Stomach (tissue), 9 donors: Measurements from ENCODE around the gene EVC2. TPM values are rescaled to one million over a fixed set of nuclear protein-coding genes. Genes with fewer than 3 reads are reported as not detected.

Source experiments
- DNase-seq, 2 donors: peaks; one replicate each; pipeline versions ENCODE4 v3.0.0 to v3.0.0-alpha.2; 2013 to 2019
- H3K27ac ChIP-seq, 5 donors: fragments of 200-600 bp in 4 of 5; sonication (generic) in 4 of 5; one replicate each; pipeline ENCODE4 v1.5.1; 2013 to 2019; ENCODE audit warnings: mild to moderate bottlenecking in 1 of 5, moderate library complexity in 1 of 5
- H3K27me3 ChIP-seq, 3 donors: fragments of 200-600 bp; sonication (generic); one replicate each; pipeline ENCODE4 v1.5.1; 2017 to 2019; ENCODE audit warnings: mixed run types in 1 of 3
- H3K36me3 ChIP-seq, 4 donors: fragments of 200-600 bp; sonication (generic); 1 replicate in 3 of 4; 2 replicates in 1 of 4; pipeline ENCODE4 v1.5.1; 2016 to 2019
- H3K4me1 ChIP-seq, 4 donors: fragments of 200-600 bp; sonication (generic); one replicate each; pipeline ENCODE4 v1.5.1; 2016 to 2019
- H3K4me3 ChIP-seq, 4 donors: fragments of 200-600 bp; sonication (generic) in 3 of 4; one replicate each; pipeline ENCODE4 v1.5.1; 2016 to 2019; ENCODE audit warnings: mild to moderate bottlenecking in 1 of 4
- H3K9me3 ChIP-seq, 4 donors: fragments of 200-600 bp; sonication (generic); one replicate each; pipeline ENCODE4 v1.5.1; 2016 to 2019
- CTCF ChIP-seq, 7 experiments: fragments of 450-650 bp in 4 of 7; fragments of 200-600 bp in 3 of 7; sonication (generic) in 3 of 7; IDR thresholded peaks; one replicate each; pipeline ENCODE4 v1.5.1; 2016 to 2019; ENCODE audit warnings: antibody characterized with exemption in 7 of 7, control low read depth in 2 of 7, mild to moderate bottlenecking in 1 of 7
- EP300 ChIP-seq: sonication (generic); formaldehyde crosslinking; IDR thresholded peaks from one replicate; pipeline ENCODE4 v1.6.1; 2017; ENCODE audit warnings: antibody characterized with exemption
- POLR2A ChIP-seq, 4 donors: fragments of 450-650 bp; IDR thresholded peaks; one replicate each; pipeline ENCODE4 v1.6.1; 2016; ENCODE audit warnings: antibody characterized with exemption in 4 of 4, control low read depth in 2 of 4, mild to moderate bottlenecking in 1 of 4, moderate library complexity in 1 of 4
- POLR2AphosphoS5 ChIP-seq, 3 donors: sonication (generic); formaldehyde crosslinking; IDR thresholded peaks; one replicate each; pipeline ENCODE4 v1.6.1; 2016; ENCODE audit warnings: antibody characterized with exemption in 3 of 3
- WGBS, 5 donors: extraction: QIAGEN DNeasy Blood & Tissue Kit in 3 of 5; methylation state at CpG; one replicate each; pipeline versions ENCODE4 v1.1.5 to v1.1.7; 2013 to 2018; 5-methylcytosine and 5-hydroxymethylcytosine counted together
- intact Hi-C: fragments of 100-400 bp; cut with DNase I; formaldehyde crosslinking; loops from one replicate; pipeline ENCODE4 v1.15.1; 2023; ENCODE audit warnings: low total_unique reads
- polyA plus RNA-seq, 3 donors: library from polyadenylated mRNA; stranded (reverse); fragments of 200-250 nt; gene quantifications; one replicate each; pipeline ENCODE4 v1.2.3, GENCODE V29; 2013
- total RNA-seq, 5 donors: library from RNA; depleted of rRNA; stranded (reverse); fragments of >200 nt; gene quantifications; one replicate each; pipeline versions ENCODE4 v1.1.0 to v1.2.3, GENCODE V29; 2014 to 2016
- donor health status: healthy with polysubstance abuse.
- donor health status: Bipolar disorder and iron deficiency.
- donor health status: healthy.

EVC2 gene
- total and polyA plus RNA-seq, 8 donors = 0.76 to 11.7 (median 4.9) TPM

- TF ChIP-seq EP300 (no peak), POLR2AphosphoS5 (IDR thresholded peaks at IDR 0.05) (no peak), POLR2A (IDR thresholded peaks at IDR 0.05) (no peak), CTCF (IDR thresholded peaks at IDR 0.05) (no peak)
- intact Hi-C loops = no loop called here
- no peak for DNase-seq
- Histone ChIP-seq H3K36me3 (peaks cover 11 to 91% (median 76%) of the 10 kb centered on the region in 4 donors), H3K27me3 (no peaks in the 10 kb centered on the region), H3K9me3 (no peaks in the 10 kb centered on the region), H3K4me1 (no peaks in the 10 kb centered on the region), H3K27ac (no peak overlapping the region), H3K4me3 (no peak overlapping the region)
- WGBS, 5 donors = 91 to 97% (median 94%) methylated on average over 6 of the region's 6 CpGs
Measured at GRCh38 chr4:5563856-5564255, 144.5 kb downstream of the EVC2 start.

GRCh38 chr4:5562476-5562875 is 145.9 kb downstream of the EVC2 start:
- H3K27me3 ChIP-seq = no peaks in the 10 kb centered on the region
- TF ChIP-seq POLR2AphosphoS5 (IDR thresholded peaks at IDR 0.05) (no peak), EP300 (no peak), POLR2A (IDR thresholded peaks at IDR 0.05) (no peak), CTCF (IDR thresholded peaks at IDR 0.05) (no peak)
- no peak for DNase-seq
- H3K27ac ChIP-seq = no peak overlapping the region
- H3K36me3 ChIP-seq = peaks cover 3 to 90% (median 75%) of the 10 kb centered on the region in 4 donors
- H3K9me3 ChIP-seq = no peaks in the 10 kb centered on the region
- WGBS, 5 donors = 94 to 99% (median 96%) methylated on average over 7 of the region's 7 CpGs
- H3K4me1 ChIP-seq = no peaks in the 10 kb centered on the region
- H3K4me3 ChIP-seq = no peak overlapping the region
- intact Hi-C loops = no loop called here

- no peak for DNase-seq
- WGBS, 5 donors = 90 to 94% (median 93%) methylated on average over 4 of the region's 4 CpGs
- Histone ChIP-seq H3K9me3 (no peaks in the 10 kb centered on the region), H3K36me3 (peaks cover 3 to 83% (median 65%) of the 10 kb centered on the region in 4 donors), H3K4me3 (no peak overlapping the region), H3K27me3 (no peaks in the 10 kb centered on the region), H3K27ac (no peak overlapping the region), H3K4me1 (no peaks in the 10 kb centered on the region)
- intact Hi-C loops = no loop called here
- TF ChIP-seq POLR2A (IDR thresholded peaks at IDR 0.05) (no peak), EP300 (no peak), CTCF (IDR thresholded peaks at IDR 0.05) (no peak), POLR2AphosphoS5 (IDR thresholded peaks at IDR 0.05) (no peak)
Measured at GRCh38 chr4:5561286-5561685, 147.1 kb downstream of the EVC2 start.

DNA sequence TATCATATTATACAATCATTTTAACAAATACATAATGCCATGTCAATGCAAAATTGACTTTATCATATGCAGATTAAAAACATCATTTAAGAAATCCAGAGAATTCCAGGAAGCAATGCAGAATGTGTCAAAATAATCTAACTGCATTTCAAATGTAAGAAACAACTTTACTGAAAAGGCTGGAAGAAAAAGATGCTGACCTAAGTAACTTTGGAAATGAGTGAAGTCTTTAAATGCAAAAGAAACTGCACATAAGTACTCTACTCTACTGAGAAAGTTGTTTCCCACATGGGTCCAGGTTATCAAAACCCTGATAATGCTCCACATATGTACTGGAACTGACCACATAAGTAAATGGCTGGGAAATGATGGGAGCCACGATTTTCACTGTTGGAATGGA is 149.9 kb downstream of the EVC2 start:
- intact Hi-C loops = no loop called here
- Histone ChIP-seq H3K4me1 (no peaks in the 10 kb centered on the region), H3K36me3 (peaks cover 0 to 67% (median 41%) of the 10 kb centered on the region in 4 donors), H3K9me3 (no peaks in the 10 kb centered on the region), H3K4me3 (no peak overlapping the region), H3K27ac (no peak overlapping the region), H3K27me3 (no peaks in the 10 kb centered on the region)
- no peak for DNase-seq
- 47 to 73% (median 62%) methylated on average over 1 of the region's 1 CpG for WGBS, 5 donors
- TF ChIP-seq CTCF (IDR thresholded peaks at IDR 0.05) (no peak), POLR2AphosphoS5 (IDR thresholded peaks at IDR 0.05) (no peak), EP300 (no peak), POLR2A (IDR thresholded peaks at IDR 0.05) (no peak)
